Peyer's patch (tissue), 4 donors: ENCODE data around the gene SCFD1.

Experiments used
- CTCF ChIP-seq, 6 experiments: fragments of 450-650 bp in 4 of 6; fragments of 200-600 bp in 2 of 6; sonication (generic) in 1 of 6; IDR thresholded peaks; one replicate each; pipeline ENCODE4 v1.5.1; 2017 to 2019; ENCODE audit warnings: antibody characterized with exemption in 6 of 6, mild to moderate bottlenecking in 3 of 6, moderate library complexity in 1 of 6
- POLR2A ChIP-seq, 2 donors: fragments of 450-650 bp; IDR thresholded peaks; one replicate each; pipeline ENCODE4 v1.5.1; 2017; ENCODE audit warnings: antibody characterized with exemption in 2 of 2, mild to moderate bottlenecking in 2 of 2, moderate library complexity in 2 of 2

GRCh38 chr14:30719137-30719536 lies 97.0 kb downstream of the SCFD1 start:
- no peak for TF ChIP-seq CTCF (IDR thresholded peaks at IDR 0.05)
- no peak for TF ChIP-seq POLR2A (IDR thresholded peaks at IDR 0.05)
